ENCODE results near the gene DPM2.

DNA sequence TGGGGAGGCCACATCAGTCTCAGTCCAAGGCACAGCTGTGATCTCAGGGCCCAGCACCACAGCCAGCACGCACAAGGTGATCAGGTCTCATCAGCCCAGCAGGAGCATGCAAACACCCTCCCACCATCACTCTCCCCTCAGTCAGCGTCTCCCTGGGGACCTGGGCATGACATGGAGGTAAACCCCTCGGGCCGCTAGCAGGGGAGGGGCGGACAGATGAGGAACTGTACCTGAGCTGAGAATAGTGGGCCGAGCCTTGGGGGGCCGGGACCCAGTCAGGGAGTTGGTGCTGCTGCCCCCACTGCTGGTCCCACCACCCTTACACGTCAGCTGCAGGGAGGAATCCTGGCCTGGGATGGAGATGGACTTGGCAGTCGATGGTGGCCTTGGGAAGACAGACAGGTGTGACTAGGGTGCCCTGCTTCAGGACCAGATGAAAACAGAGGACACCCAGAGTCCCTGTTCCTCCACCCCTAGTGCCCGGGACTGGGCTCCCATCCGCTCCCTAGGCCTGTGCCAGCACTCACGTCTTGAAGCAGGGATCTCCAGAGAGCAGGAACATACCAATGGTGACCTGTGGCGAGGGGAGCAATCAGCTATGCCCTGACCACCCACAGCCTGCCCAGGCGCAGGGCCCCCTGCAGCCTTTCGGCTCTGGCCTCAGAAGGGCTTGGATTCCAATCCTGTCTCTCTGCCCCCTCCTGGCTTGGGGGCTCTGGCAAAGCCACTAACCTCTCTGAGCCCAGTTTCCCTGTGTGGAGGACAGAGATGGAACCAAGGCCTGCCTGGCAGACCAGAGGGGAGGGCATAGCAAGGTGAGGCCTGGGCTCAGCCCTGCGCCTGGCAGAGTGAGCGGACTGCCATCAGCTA lies 10.4 kb upstream of the DPM2 start:
- TF ChIP-seq, protein P1, sequence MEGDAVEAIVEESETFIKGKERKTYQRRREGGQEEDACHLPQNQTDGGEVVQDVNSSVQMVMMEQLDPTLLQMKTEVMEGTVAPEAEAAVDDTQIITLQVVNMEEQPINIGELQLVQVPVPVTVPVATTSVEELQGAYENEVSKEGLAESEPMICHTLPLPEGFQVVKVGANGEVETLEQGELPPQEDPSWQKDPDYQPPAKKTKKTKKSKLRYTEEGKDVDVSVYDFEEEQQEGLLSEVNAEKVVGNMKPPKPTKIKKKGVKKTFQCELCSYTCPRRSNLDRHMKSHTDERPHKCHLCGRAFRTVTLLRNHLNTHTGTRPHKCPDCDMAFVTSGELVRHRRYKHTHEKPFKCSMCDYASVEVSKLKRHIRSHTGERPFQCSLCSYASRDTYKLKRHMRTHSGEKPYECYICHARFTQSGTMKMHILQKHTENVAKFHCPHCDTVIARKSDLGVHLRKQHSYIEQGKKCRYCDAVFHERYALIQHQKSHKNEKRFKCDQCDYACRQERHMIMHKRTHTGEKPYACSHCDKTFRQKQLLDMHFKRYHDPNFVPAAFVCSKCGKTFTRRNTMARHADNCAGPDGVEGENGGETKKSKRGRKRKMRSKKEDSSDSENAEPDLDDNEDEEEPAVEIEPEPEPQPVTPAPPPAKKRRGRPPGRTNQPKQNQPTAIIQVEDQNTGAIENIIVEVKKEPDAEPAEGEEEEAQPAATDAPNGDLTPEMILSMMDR (IDR thresholded peaks at IDR 0.05), result no peak
- no peak for TF ChIP-seq POLR2A (IDR thresholded peaks at IDR 0.05)
